ENCODE data around the gene RBM38.

DNA sequence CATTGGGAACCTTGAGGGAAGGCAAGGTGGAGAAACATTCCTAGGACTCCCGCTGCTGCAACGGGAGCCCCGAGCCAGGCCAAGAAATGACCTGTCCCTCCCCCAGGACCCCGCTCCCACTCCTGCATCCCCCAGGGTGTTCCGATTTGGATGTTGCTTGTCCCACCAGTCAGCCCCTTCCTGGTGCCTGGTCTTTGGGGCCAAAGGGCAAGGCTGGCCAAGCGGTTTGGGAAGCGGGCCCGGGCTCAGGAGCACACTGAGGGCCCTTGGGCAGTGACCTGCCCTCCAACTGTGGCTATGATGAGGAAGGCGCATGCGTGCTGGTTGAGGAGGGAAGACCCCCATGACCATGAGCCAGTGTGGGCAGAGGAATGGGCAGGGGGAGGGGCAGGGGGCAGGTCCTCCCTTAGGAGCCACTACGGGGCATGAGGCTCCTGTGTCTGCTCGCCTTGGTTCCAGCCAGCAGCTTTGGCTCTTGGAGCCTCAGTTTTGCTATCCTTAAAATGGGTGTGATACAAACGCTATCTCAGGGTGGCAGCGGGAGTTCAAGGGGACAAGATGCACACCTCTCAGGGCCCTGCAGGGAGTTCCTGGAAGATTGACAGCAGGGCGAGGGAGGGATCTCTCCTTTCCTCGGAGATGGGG, 50.4 kb downstream of the RBM38 start:
- TF ChIP-seq RAD21 (IDR thresholded peaks at IDR 0.05; ENCODE audit: insufficient read depth, low read depth, low read length) (no peak), POLR2AphosphoS5 (IDR thresholded peaks at IDR 0.05; ENCODE audit: low read length) (no peak), NFIC (IDR thresholded peaks at IDR 0.05; ENCODE audit: low read depth, low read length) (no peak), NRF1 (conservative IDR thresholded peaks at IDR 0.05; ENCODE audit: low read depth, low read length) (no peak), BCLAF1 (IDR thresholded peaks at IDR 0.05) (no peak), TAF1 (IDR thresholded peaks at IDR 0.05; ENCODE audit: borderline replicate concordance, low read depth, low read length) (no peak)
- TF ChIP-seq, protein P1, sequence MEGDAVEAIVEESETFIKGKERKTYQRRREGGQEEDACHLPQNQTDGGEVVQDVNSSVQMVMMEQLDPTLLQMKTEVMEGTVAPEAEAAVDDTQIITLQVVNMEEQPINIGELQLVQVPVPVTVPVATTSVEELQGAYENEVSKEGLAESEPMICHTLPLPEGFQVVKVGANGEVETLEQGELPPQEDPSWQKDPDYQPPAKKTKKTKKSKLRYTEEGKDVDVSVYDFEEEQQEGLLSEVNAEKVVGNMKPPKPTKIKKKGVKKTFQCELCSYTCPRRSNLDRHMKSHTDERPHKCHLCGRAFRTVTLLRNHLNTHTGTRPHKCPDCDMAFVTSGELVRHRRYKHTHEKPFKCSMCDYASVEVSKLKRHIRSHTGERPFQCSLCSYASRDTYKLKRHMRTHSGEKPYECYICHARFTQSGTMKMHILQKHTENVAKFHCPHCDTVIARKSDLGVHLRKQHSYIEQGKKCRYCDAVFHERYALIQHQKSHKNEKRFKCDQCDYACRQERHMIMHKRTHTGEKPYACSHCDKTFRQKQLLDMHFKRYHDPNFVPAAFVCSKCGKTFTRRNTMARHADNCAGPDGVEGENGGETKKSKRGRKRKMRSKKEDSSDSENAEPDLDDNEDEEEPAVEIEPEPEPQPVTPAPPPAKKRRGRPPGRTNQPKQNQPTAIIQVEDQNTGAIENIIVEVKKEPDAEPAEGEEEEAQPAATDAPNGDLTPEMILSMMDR (IDR thresholded peaks at IDR 0.05 in 2 of 3, conservative IDR thresholded peaks at IDR 0.05 in 1 of 3; ENCODE audit: control insufficient read depth in 2 of 3, extremely low read depth in 1 of 3, insufficient read depth in 1 of 3, low read depth in 3 of 3, low read length in 3 of 3) = no peak

Measured in GM12878 (cell line).